ENCODE results near the gene NAGLU.

The NAGLU gene

DNA sequence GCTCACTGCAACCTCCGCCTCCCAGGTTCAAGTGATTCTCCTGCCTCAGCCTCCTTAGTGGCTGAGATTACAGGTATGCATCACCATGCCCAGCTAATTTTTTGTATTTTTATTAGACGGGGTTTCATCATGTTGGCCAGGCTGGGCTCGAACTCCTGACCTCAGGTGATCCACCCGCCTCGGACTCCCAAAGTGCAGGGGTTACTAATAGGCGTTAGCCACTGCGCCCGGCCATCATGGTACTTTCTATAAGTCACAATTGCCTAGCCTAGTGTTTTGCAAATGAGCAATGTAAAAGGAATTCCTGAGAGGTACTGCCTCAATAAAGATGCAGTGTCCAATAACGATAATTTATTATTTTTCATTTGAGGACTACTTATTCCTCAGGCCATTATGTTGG, 55.4 kb downstream of the NAGLU start:
- CTCF ChIA-PET = interaction anchor here (1.5 to 6.3 kb wide), 4 partner anchors 9 to 14 kb away, joined by 3 to 66 read pairs (median 10); partner anchors contain the start of gene PSMC3IP
- POLR2A ChIA-PET = no interaction called here
- TF ChIP-seq, protein P1, sequence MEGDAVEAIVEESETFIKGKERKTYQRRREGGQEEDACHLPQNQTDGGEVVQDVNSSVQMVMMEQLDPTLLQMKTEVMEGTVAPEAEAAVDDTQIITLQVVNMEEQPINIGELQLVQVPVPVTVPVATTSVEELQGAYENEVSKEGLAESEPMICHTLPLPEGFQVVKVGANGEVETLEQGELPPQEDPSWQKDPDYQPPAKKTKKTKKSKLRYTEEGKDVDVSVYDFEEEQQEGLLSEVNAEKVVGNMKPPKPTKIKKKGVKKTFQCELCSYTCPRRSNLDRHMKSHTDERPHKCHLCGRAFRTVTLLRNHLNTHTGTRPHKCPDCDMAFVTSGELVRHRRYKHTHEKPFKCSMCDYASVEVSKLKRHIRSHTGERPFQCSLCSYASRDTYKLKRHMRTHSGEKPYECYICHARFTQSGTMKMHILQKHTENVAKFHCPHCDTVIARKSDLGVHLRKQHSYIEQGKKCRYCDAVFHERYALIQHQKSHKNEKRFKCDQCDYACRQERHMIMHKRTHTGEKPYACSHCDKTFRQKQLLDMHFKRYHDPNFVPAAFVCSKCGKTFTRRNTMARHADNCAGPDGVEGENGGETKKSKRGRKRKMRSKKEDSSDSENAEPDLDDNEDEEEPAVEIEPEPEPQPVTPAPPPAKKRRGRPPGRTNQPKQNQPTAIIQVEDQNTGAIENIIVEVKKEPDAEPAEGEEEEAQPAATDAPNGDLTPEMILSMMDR (IDR thresholded peaks at IDR 0.05; ENCODE audit: control extremely low read depth, extremely low read depth, low read depth, missing control alignments) = no peak
- DNase-seq (ENCODE audit: extremely low spot score) = no peak
